Testis (tissue), 5 donors: ENCODE data around the gene MOV10L1. TPM values are rescaled to one million over a fixed set of nuclear protein-coding genes. Genes with fewer than 3 reads are reported as not detected.

Experiments used
- DNase-seq: peaks from one replicate; pipeline ENCODE4 v3.0.0-alpha.2; 2019
- H3K27ac ChIP-seq, 2 donors: fragments of 200-600 bp; sonication (generic); one replicate each; pipeline ENCODE4 v1.5.1; 2019
- H3K27me3 ChIP-seq: fragments of 200-600 bp; sonication (generic); one replicate; pipeline ENCODE4 v1.5.1; 2019
- H3K36me3 ChIP-seq: fragments of 200-600 bp; sonication (generic); one replicate; pipeline ENCODE4 v1.5.1; 2017; ENCODE audit warnings: low read depth; ENCODE audit errors: missing control alignments
- H3K4me1 ChIP-seq: fragments of 200-600 bp; sonication (generic); one replicate; pipeline ENCODE4 v1.5.1; 2019
- H3K4me3 ChIP-seq, 2 donors: fragments of 200-600 bp; sonication (generic); one replicate each; pipeline ENCODE4 v1.5.1; 2017 to 2019
- H3K9me3 ChIP-seq: fragments of 200-600 bp; sonication (generic); one replicate; pipeline ENCODE4 v1.5.1; 2017
- CTCF ChIP-seq, 3 experiments: fragments of 450-650 bp in 2 of 3; fragments of 200-600 bp in 1 of 3; sonication (generic) in 1 of 3; IDR thresholded peaks; one replicate each; pipeline ENCODE4 v1.5.1; 2016 to 2019; ENCODE audit warnings: antibody characterized with exemption in 3 of 3, mild to moderate bottlenecking in 2 of 3, moderate library complexity in 1 of 3
- POLR2A ChIP-seq: fragments of 450-650 bp; IDR thresholded peaks from one replicate; pipeline ENCODE4 v1.6.1; 2017; ENCODE audit warnings: antibody characterized with exemption, mild to moderate bottlenecking, moderate library complexity
- WGBS, 2 donors: methylation state at CpG; one replicate each; pipeline ENCODE4 v1.1.5; 2018; 5-methylcytosine and 5-hydroxymethylcytosine counted together
- intact Hi-C: fragments of 100-400 bp; cut with DNase I; formaldehyde crosslinking; loops from one replicate; pipeline ENCODE4 v1.15.1; 2023; ENCODE audit warnings: low total_unique reads
- long read RNA-seq, 2 donors: transcript quantifications; one replicate each; lab custom pipeline, GENCODE V29; 2026
- polyA plus RNA-seq: library from polyadenylated mRNA; stranded (reverse); fragments of 350-450 nt; fragmentation: Illumina TruSeq; extraction: RNeasy Lipid Tissue Mini Kit (QIAGEN cat#74804); gene quantifications from one replicate; pipeline ENCODE4 v1.2.3, GENCODE V29; 2014; ENCODE audit warnings: low read depth, low replicate concordance; ENCODE audit not compliant: insufficient read depth
- total RNA-seq, 2 donors: library from RNA; depleted of rRNA; stranded (reverse); fragments of >200 nt; gene quantifications; one replicate each; pipeline ENCODE4 v1.2.3, GENCODE V29; 2016

The MOV10L1 gene
- 10 to 100 TPM; 48.4 to 62.4 TPM for total RNA-seq
- polyA plus RNA-seq: 73.3 TPM
- long read RNA-seq, donor 1: 0 reads
- long read RNA-seq, donor 2: 0 reads

GRCh38 chr22:50089682-50090411, at the start of gene MOV10L1:
Gene MOV10L1, plus strand, starts transcription at chr22:50090006. Its CDS starts 83 bp downstream, at chr22:50090089.
- H3K4me3 ChIP-seq: peak within 1 kb of the TSS; percentile 55 to 62

GRCh38 chr22:50040717-50041116, 49.1 kb upstream of the MOV10L1 start:
- Histone ChIP-seq H3K4me3 (no peak overlapping the region), H3K27me3 (no peaks in the 10 kb centered on the region), H3K27ac (no peak overlapping the region), H3K9me3 (no peaks in the 10 kb centered on the region), H3K36me3 (no peaks in the 10 kb centered on the region), H3K4me1 (no peaks in the 10 kb centered on the region)
- TF ChIP-seq CTCF (IDR thresholded peaks at IDR 0.05) (no peak), POLR2A (no peak)
- intact Hi-C loops: no loop called here
- DNase-seq: no peak
- 91 to 95% methylated on average over 4 to 7 of the region's 7 CpGs for WGBS, 2 donors

More at GRCh38 chr22:50089682-50090411, at the start of gene MOV10L1:
- Histone ChIP-seq H3K27ac (peak within 1 kb of the TSS; percentile 50 to 70), H3K4me1 (no peaks in the 10 kb centered on the region), H3K9me3 (no peaks in the 10 kb centered on the region), H3K27me3 (no peaks in the 10 kb centered on the region), H3K36me3 (no peaks in the 10 kb centered on the region)
- no peak for TF ChIP-seq POLR2A
- TF ChIP-seq CTCF (IDR thresholded peaks at IDR 0.05): no peak
- peak; percentile 90 for DNase-seq
- WGBS, 2 donors: 12 to 41% methylated on average over 41 to 78 of the region's 83 CpGs
- intact Hi-C loops: no loop called here

GRCh38 chr22:50041361-50042065, 48.3 kb upstream of the MOV10L1 start:
- intact Hi-C loops: no loop called here
- Histone ChIP-seq H3K4me1 (no peaks in the 10 kb centered on the region), H3K27me3 (no peaks in the 10 kb centered on the region), H3K36me3 (no peaks in the 10 kb centered on the region), H3K4me3 (no peak overlapping the region), H3K9me3 (no peaks in the 10 kb centered on the region), H3K27ac (no peak overlapping the region)
- TF ChIP-seq CTCF (IDR thresholded peaks at IDR 0.05): no peak
- no peak for TF ChIP-seq POLR2A
- no peak for DNase-seq
- WGBS, 2 donors: 84 to 93% methylated on average over 4 to 17 of the region's 17 CpGs

- Histone ChIP-seq H3K4me1 (no peaks in the 10 kb centered on the region), H3K36me3 (no peaks in the 10 kb centered on the region), H3K27ac (no peak overlapping the region), H3K27me3 (no peaks in the 10 kb centered on the region), H3K9me3 (no peaks in the 10 kb centered on the region), H3K4me3 (no peak overlapping the region)
- 78 to 82% methylated on average over 26 to 30 of the region's 30 CpGs for WGBS, 2 donors
- DNase-seq: no peak
- intact Hi-C loops: no loop called here
- TF ChIP-seq CTCF (IDR thresholded peaks at IDR 0.05) (no peak), POLR2A (no peak)
These were observed 45.2 kb upstream of the MOV10L1 start for GRCh38 chr22:50044485-50045118.
